Mesendoderm (in vitro differentiated cells): ENCODE results near the gene EMC10.

Experiments
- DNase-seq: peaks from one replicate; pipeline ENCODE4 v3.0.0; 2013
- H2AK5ac ChIP-seq: 2 replicates; pipeline ENCODE4 v1.6.1; 2013; ENCODE audit warnings: low read length, inconsistent platforms
- H2BK120ac ChIP-seq: 2 replicates; pipeline ENCODE4 v1.6.1; 2013; ENCODE audit warnings: low read depth, mild to moderate bottlenecking, low read length, moderate library complexity, mixed read lengths
- H2BK15ac ChIP-seq: replicated peaks from 2 replicates; pipeline ENCODE4 v1.6.1; 2013; ENCODE audit warnings: low read depth, mild to moderate bottlenecking, moderate library complexity
- H2BK5ac ChIP-seq: 2 replicates; pipeline ENCODE4 v1.6.1; 2013; ENCODE audit warnings: low read length, inconsistent platforms
- H3K18ac ChIP-seq: 2 replicates; pipeline ENCODE4 v1.6.1; 2013; ENCODE audit warnings: mild to moderate bottlenecking, low read length, mixed read lengths
- H3K23ac ChIP-seq: one replicate; pipeline ENCODE4 v1.6.1; 2013; ENCODE audit warnings: low read length
- H3K27ac ChIP-seq: 2 replicates; pipeline ENCODE4 v1.5.1; 2013; ENCODE audit warnings: low read depth, mild to moderate bottlenecking, inconsistent platforms, low read length, moderate library complexity
- H3K27me3 ChIP-seq: 2 replicates; pipeline ENCODE4 v1.6.1; 2013; ENCODE audit warnings: low read length, control low read depth, mild to moderate bottlenecking, inconsistent platforms; ENCODE audit not compliant: insufficient read depth, poor library complexity
- H3K36me3 ChIP-seq: 2 replicates; pipeline ENCODE4 v1.6.1; 2013; ENCODE audit warnings: low read length, inconsistent platforms; ENCODE audit not compliant: control insufficient read depth, insufficient read depth
- H3K4ac ChIP-seq: one replicate; pipeline ENCODE4 v1.6.1; 2013; ENCODE audit warnings: low read depth, mild to moderate bottlenecking, low read length, moderate library complexity
- H3K4me1 ChIP-seq: 2 replicates; pipeline ENCODE4 v1.6.1; 2013; ENCODE audit warnings: low read depth, low read length, inconsistent platforms; ENCODE audit not compliant: control insufficient read depth
- H3K4me2 ChIP-seq: 2 replicates; pipeline ENCODE4 v1.6.1; 2013; ENCODE audit warnings: low read length
- H3K4me3 ChIP-seq: 2 replicates; pipeline ENCODE4 v1.5.1; 2013; ENCODE audit warnings: mild to moderate bottlenecking, low read length
- H3K56ac ChIP-seq: one replicate; pipeline ENCODE4 v1.6.1; 2013; ENCODE audit warnings: low read length
- H3K79me1 ChIP-seq: 2 replicates; pipeline ENCODE4 v1.6.1; 2013; ENCODE audit warnings: low read length, inconsistent platforms
- H3K79me2 ChIP-seq: 2 replicates; pipeline ENCODE4 v1.6.1; 2013; ENCODE audit warnings: mild to moderate bottlenecking, low read length; ENCODE audit not compliant: control insufficient read depth, insufficient read depth
- H3K9ac ChIP-seq: 2 replicates; pipeline ENCODE4 v1.6.1; 2013; ENCODE audit warnings: low read length, inconsistent platforms
- H4K5ac ChIP-seq: one replicate; pipeline ENCODE4 v1.6.1; 2013; ENCODE audit warnings: low read length
- H4K8ac ChIP-seq: one replicate; pipeline ENCODE4 v1.6.1; 2013; ENCODE audit warnings: low read depth, mild to moderate bottlenecking, control low read depth, low read length, moderate library complexity
- WGBS: extraction: QIAGEN DNeasy Blood & Tissue Kit; methylation state at CpG from one replicate; pipeline ENCODE4 v1.1.7; 2013; ENCODE audit warnings: low lambda C conversion rate, missing lambda C conversion rate; ENCODE audit not compliant: insufficient coverage; ENCODE audit errors: extremely low coverage; 5-methylcytosine and 5-hydroxymethylcytosine counted together

EMC10 gene

GRCh38 chr19:50498219-50499056, 22.1 kb downstream of the EMC10 start:
- H3K79me2 ChIP-seq = no peaks in the 10 kb centered on the region
- H3K79me1 ChIP-seq = no peaks in the 10 kb centered on the region
- no peaks in the 10 kb centered on the region for H3K4me1 ChIP-seq
- H3K23ac ChIP-seq = no peak overlapping the region
- no peak overlapping the region for H3K4me2 ChIP-seq
- H2AK5ac ChIP-seq = no peak overlapping the region
- peaks cover 4% of the 10 kb centered on the region for H3K27me3 ChIP-seq
- no peak overlapping the region for H3K27ac ChIP-seq
- H3K18ac ChIP-seq = no peak overlapping the region
- no peak overlapping the region for H3K4ac ChIP-seq
- no peak for DNase-seq
- WGBS = no CpG with 5 or more reads among the region's 11 CpGs
- no peak overlapping the region for H3K4me3 ChIP-seq
- H2BK15ac ChIP-seq = no peak overlapping the region
- H3K36me3 ChIP-seq = no peaks in the 10 kb centered on the region
- H2BK120ac ChIP-seq = no peak overlapping the region
- H3K9ac ChIP-seq = no peak overlapping the region
- no peak overlapping the region for H4K5ac ChIP-seq
- H4K8ac ChIP-seq = no peak overlapping the region
- H3K56ac ChIP-seq = no peak overlapping the region
- no peak overlapping the region for H2BK5ac ChIP-seq

GRCh38 chr19:50500060-50500752, 23.9 kb downstream of the EMC10 start:
- no peak overlapping the region for H3K4me2 ChIP-seq
- no peak overlapping the region for H3K27ac ChIP-seq
- no peaks in the 10 kb centered on the region for H3K4me1 ChIP-seq
- no peak overlapping the region for H2AK5ac ChIP-seq
- H3K79me2 ChIP-seq = no peaks in the 10 kb centered on the region
- H3K27me3 ChIP-seq = no peaks in the 10 kb centered on the region
- H3K18ac ChIP-seq = no peak overlapping the region
- H4K8ac ChIP-seq = no peak overlapping the region
- H2BK5ac ChIP-seq = no peak overlapping the region
- WGBS = no CpG with 5 or more reads among the region's 27 CpGs
- no peak overlapping the region for H2BK15ac ChIP-seq
- H3K79me1 ChIP-seq = no peaks in the 10 kb centered on the region
- H4K5ac ChIP-seq = no peak overlapping the region
- no peak overlapping the region for H3K23ac ChIP-seq
- H2BK120ac ChIP-seq = no peak overlapping the region
- DNase-seq = peak; percentile 61
- H3K36me3 ChIP-seq = no peaks in the 10 kb centered on the region
- H3K9ac ChIP-seq = no peak overlapping the region
- H3K56ac ChIP-seq = no peak overlapping the region
- no peak overlapping the region for H3K4ac ChIP-seq
- H3K4me3 ChIP-seq = no peak overlapping the region

- Histone ChIP-seq H3K79me2 (no peaks in the 10 kb centered on the region), H3K4me1 (no peaks in the 10 kb centered on the region)
- DNase-seq = no peak
These were observed 24.4 kb downstream of the EMC10 start for GRCh38 chr19:50500753-50501151.

GRCh38 chr19:50501186-50501567, 24.9 kb downstream of the EMC10 start:
- Histone ChIP-seq H3K36me3 (no peaks in the 10 kb centered on the region), H2BK5ac (no peak overlapping the region), H3K4me3 (no peak overlapping the region), H3K18ac (no peak overlapping the region), H2BK15ac (no peak overlapping the region), H2AK5ac (no peak overlapping the region), H3K79me1 (no peaks in the 10 kb centered on the region), H3K4ac (no peak overlapping the region), H3K27me3 (no peaks in the 10 kb centered on the region), H3K9ac (no peak overlapping the region), H4K8ac (no peak overlapping the region), H3K56ac (peak overlapping the region; percentile 15), H2BK120ac (no peak overlapping the region), H3K27ac (no peak overlapping the region), H4K5ac (no peak overlapping the region), H3K4me2 (no peak overlapping the region), H3K23ac (no peak overlapping the region), H3K79me2 (no peaks in the 10 kb centered on the region), H3K4me1 (no peaks in the 10 kb centered on the region)
- WGBS = no CpG with 5 or more reads among the region's 12 CpGs
- no peak for DNase-seq

More at GRCh38 chr19:50500753-50501151, 24.4 kb downstream of the EMC10 start:
- no peak overlapping the region for H3K4me3 ChIP-seq
- no peak overlapping the region for H3K23ac ChIP-seq
- H4K5ac ChIP-seq = no peak overlapping the region
- no peak overlapping the region for H2BK5ac ChIP-seq
- H3K56ac ChIP-seq = peak overlapping the region; percentile 49
- H3K27ac ChIP-seq = no peak overlapping the region
- H3K36me3 ChIP-seq = no peaks in the 10 kb centered on the region
- no peak overlapping the region for H2AK5ac ChIP-seq
- H3K79me1 ChIP-seq = no peaks in the 10 kb centered on the region
- no peak overlapping the region for H3K4ac ChIP-seq
- WGBS = no CpG with 5 or more reads among the region's 10 CpGs
- no peaks in the 10 kb centered on the region for H3K27me3 ChIP-seq
- H4K8ac ChIP-seq = no peak overlapping the region
- no peak overlapping the region for H3K9ac ChIP-seq
- no peak overlapping the region for H3K18ac ChIP-seq
- H2BK120ac ChIP-seq = no peak overlapping the region
- H2BK15ac ChIP-seq = no peak overlapping the region
- H3K4me2 ChIP-seq = no peak overlapping the region

GRCh38 chr19:50501568-50502475, 25.5 kb downstream of the EMC10 start:
- H2BK120ac ChIP-seq = no peak overlapping the region
- H3K79me1 ChIP-seq = no peaks in the 10 kb centered on the region
- no peak overlapping the region for H3K27ac ChIP-seq
- H3K36me3 ChIP-seq = no peaks in the 10 kb centered on the region
- H2BK15ac ChIP-seq = no peak overlapping the region
- no peak overlapping the region for H2BK5ac ChIP-seq
- no peaks in the 10 kb centered on the region for H3K79me2 ChIP-seq
- no peak for DNase-seq
- no peak overlapping the region for H4K5ac ChIP-seq
- H3K4me2 ChIP-seq = no peak overlapping the region
- no peaks in the 10 kb centered on the region for H3K4me1 ChIP-seq
- H3K18ac ChIP-seq = no peak overlapping the region
- peak overlapping the region; percentile 15 for H3K56ac ChIP-seq
- no CpG with 5 or more reads among the region's 25 CpGs for WGBS
- no peak overlapping the region for H3K23ac ChIP-seq
- H4K8ac ChIP-seq = no peak overlapping the region
- H3K27me3 ChIP-seq = no peaks in the 10 kb centered on the region
- H3K9ac ChIP-seq = no peak overlapping the region
- no peak overlapping the region for H3K4ac ChIP-seq
- H2AK5ac ChIP-seq = no peak overlapping the region
- no peak overlapping the region for H3K4me3 ChIP-seq
